ENCODE measurements around the gene ISOC2.
"Not testable (repeated sequence)": the region's sequence is repeated elsewhere in the genome, so short reads cannot be mapped to it uniquely, and the experiment has no call there.

The ISOC2 gene

GRCh38 chr19:55440411-55441105 lies 20.9 kb downstream of the ISOC2 start:
- no peak for DNase-seq (ENCODE audit: low spot score)

- no peak for DNase-seq (ENCODE audit: low spot score)
Observed at GRCh38 chr19:55439052-55439451, 22.4 kb downstream of the ISOC2 start.

GRCh38 chr19:55437410-55437809 lies 24.0 kb downstream of the ISOC2 start:
- DNase-seq (ENCODE audit: low spot score) = peak; percentile 68

GRCh38 chr19:55436847-55437246 lies 24.6 kb downstream of the ISOC2 start:
- DNase-seq (ENCODE audit: low spot score) = no peak

- DNase-seq (ENCODE audit: low spot score) = no peak
Observed at GRCh38 chr19:55435020-55435419, 26.4 kb downstream of the ISOC2 start.

- DNase-seq (ENCODE audit: low spot score) = no peak
Observed at GRCh38 chr19:55434356-55434919, 27.0 kb downstream of the ISOC2 start.

GRCh38 chr19:55433292-55433691 lies 28.1 kb downstream of the ISOC2 start:
- DNase-seq (ENCODE audit: low spot score) = no peak

GRCh38 chr19:55432241-55432959 lies 29.0 kb downstream of the ISOC2 start:
- no peak for DNase-seq (ENCODE audit: low spot score)

- no peak for DNase-seq (ENCODE audit: low spot score)
Observed at GRCh38 chr19:55431183-55431582, 30.3 kb downstream of the ISOC2 start.

GRCh38 chr19:55426042-55426441 lies 35.4 kb downstream of the ISOC2 start:
- DNase-seq (ENCODE audit: low spot score) = no peak

- DNase-seq (ENCODE audit: low spot score) = no peak
Observed at GRCh38 chr19:55424518-55424917, 36.9 kb downstream of the ISOC2 start.

- DNase-seq (ENCODE audit: low spot score) = no peak
Observed at GRCh38 chr19:55423225-55424005, 38.0 kb downstream of the ISOC2 start.

GRCh38 chr19:55421281-55421680 lies 40.2 kb downstream of the ISOC2 start:
- not testable (repeated sequence) for DNase-seq (ENCODE audit: low spot score)

GRCh38 chr19:55419624-55420236 lies 41.7 kb downstream of the ISOC2 start:
- no peak for DNase-seq (ENCODE audit: low spot score)

GRCh38 chr19:55419103-55419502 lies 42.3 kb downstream of the ISOC2 start:
- no peak for DNase-seq (ENCODE audit: low spot score)

GRCh38 chr19:55418185-55418584 lies 43.3 kb downstream of the ISOC2 start:
- DNase-seq (ENCODE audit: low spot score) = peak; percentile 38

GRCh38 chr19:55410168-55410567 lies 51.3 kb downstream of the ISOC2 start:
- no peak for DNase-seq (ENCODE audit: low spot score)

GRCh38 chr19:55409179-55409578 lies 52.3 kb downstream of the ISOC2 start:
- not testable (repeated sequence) for DNase-seq (ENCODE audit: low spot score)

GRCh38 chr19:55408533-55408872 lies 52.9 kb downstream of the ISOC2 start:
- no peak for DNase-seq (ENCODE audit: low spot score)

- DNase-seq (ENCODE audit: low spot score) = peak; percentile 97
Observed at GRCh38 chr19:55407800-55408532, 53.5 kb downstream of the ISOC2 start.

GRCh38 chr19:55407550-55407799 lies 54.0 kb downstream of the ISOC2 start, which contains the start of gene UBE2S:
UBE2S (minus strand) TSS chr19:55407788; CDS start chr19:55407589, 199 bp downstream.
- not testable (repeated sequence) for DNase-seq (ENCODE audit: low spot score)
